GM06990 (cell line): ENCODE measurements around the gene NRBP1.

Experiments
- DNase-seq: peaks from one replicate; pipeline ENCODE4 v3.0.0-alpha.2; 2011; ENCODE audit not compliant: insufficient read length; ENCODE audit errors: extremely low read depth
- H3K27me3 ChIP-seq: replicated peaks from 2 replicates; pipeline ENCODE4 v1.6.0; 2011; ENCODE audit warnings: low read length; ENCODE audit not compliant: control insufficient read depth, insufficient read depth
- H3K36me3 ChIP-seq: 2 replicates; pipeline ENCODE4 v1.5.1; 2011; ENCODE audit warnings: low read length; ENCODE audit not compliant: control insufficient read depth, insufficient read depth
- H3K4me3 ChIP-seq: replicated peaks from 2 replicates; pipeline ENCODE4 v1.5.1; 2011; ENCODE audit warnings: low read depth, mild to moderate bottlenecking, control low read depth, low read length
- CTCF ChIP-seq: IDR thresholded peaks from 2 replicates; pipeline ENCODE4 v1.5.1; 2011; ENCODE audit warnings: low read length, control low read depth, mild to moderate bottlenecking, inconsistent platforms; ENCODE audit not compliant: insufficient read depth, poor library complexity, severe bottlenecking

Gene NRBP1

GRCh38 chr2:27407798-27408491, 20.5 kb upstream of the NRBP1 start:
- no peaks in the 10 kb centered on the region; the same call in 1 of the 2 replicates for H3K36me3 ChIP-seq
- H3K27me3 ChIP-seq: no peaks in the 10 kb centered on the region
- peak; percentile 33 for TF ChIP-seq CTCF
- peak overlapping the region; percentile 97 for H3K4me3 ChIP-seq
- DNase-seq: no peak

- DNase-seq: no peak
Measured at GRCh38 chr2:27408601-27409320, 19.7 kb upstream of the NRBP1 start.

GRCh38 chr2:27409321-27410073, 18.9 kb upstream of the NRBP1 start, which contains the start of gene PPM1G:
PPM1G (minus strand) TSS chr2:27409591; CDS start chr2:27409422, 169 bp downstream.
- no peak for TF ChIP-seq CTCF
- Histone ChIP-seq H3K36me3 (no peaks in the 10 kb centered on the region; the same call in 1 of the 2 replicates), H3K4me3 (peak within 1 kb of the TSS; percentile 97), H3K27me3 (no peaks in the 10 kb centered on the region)
- DNase-seq: peak; percentile 99

More at GRCh38 chr2:27408601-27409320, 19.7 kb upstream of the NRBP1 start:
- Histone ChIP-seq H3K27me3 (no peaks in the 10 kb centered on the region), H3K36me3 (no peaks in the 10 kb centered on the region; the same call in 1 of the 2 replicates), H3K4me3 (peak overlapping the region; percentile 97)
- no peak for TF ChIP-seq CTCF

GRCh38 chr2:27412419-27413152, 15.8 kb upstream of the NRBP1 start:
- no peak overlapping the region for H3K4me3 ChIP-seq
- no peaks in the 10 kb centered on the region for H3K36me3 ChIP-seq
- no peak for DNase-seq
- H3K27me3 ChIP-seq: no peaks in the 10 kb centered on the region
- no peak for TF ChIP-seq CTCF

GRCh38 chr2:27416151-27416550, 12.3 kb upstream of the NRBP1 start:
- no peaks in the 10 kb centered on the region for H3K36me3 ChIP-seq
- no peak for DNase-seq
- H3K27me3 ChIP-seq: no peaks in the 10 kb centered on the region
- TF ChIP-seq CTCF: no peak
- no peak overlapping the region for H3K4me3 ChIP-seq
